DND-41 (cell line): ENCODE results near the gene HSH2D.

Source experiments
- EZH2 ChIP-seq: IDR thresholded peaks from 3 replicates; pipeline ENCODE4 v1.6.1; 2012; ENCODE audit warnings: borderline replicate concordance, low read depth, mild to moderate bottlenecking, moderate library complexity, low read length, inconsistent platforms; ENCODE audit not compliant: severe bottlenecking
- TF ChIP-seq, protein P1 (sequence below): IDR thresholded peaks from 2 replicates; pipeline ENCODE4 v1.5.1; 2012; ENCODE audit warnings: borderline replicate concordance, low read length, moderate library complexity, mild to moderate bottlenecking; ENCODE audit not compliant: poor library complexity, severe bottlenecking; ENCODE audit errors: extremely low read depth

DNA sequence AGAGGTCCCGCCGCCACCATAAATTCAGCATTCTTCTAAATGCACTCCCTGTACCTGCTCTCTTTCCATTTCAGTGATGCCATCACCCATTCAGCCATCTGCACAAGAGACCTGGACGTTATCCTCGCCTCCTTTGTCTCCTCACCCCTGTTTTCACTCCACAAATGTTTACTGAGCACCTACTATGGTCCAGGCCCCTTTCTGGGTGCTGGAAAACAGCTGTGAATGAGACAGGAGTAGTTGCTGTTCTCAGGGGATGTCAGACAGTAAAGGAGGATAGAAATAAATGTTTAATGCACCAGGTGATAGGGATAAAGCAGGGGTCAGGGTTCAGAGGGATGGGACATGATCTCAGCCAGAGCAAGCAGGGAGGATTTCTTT lies 57.5 kb downstream of the HSH2D start:
- TF ChIP-seq, protein P1, sequence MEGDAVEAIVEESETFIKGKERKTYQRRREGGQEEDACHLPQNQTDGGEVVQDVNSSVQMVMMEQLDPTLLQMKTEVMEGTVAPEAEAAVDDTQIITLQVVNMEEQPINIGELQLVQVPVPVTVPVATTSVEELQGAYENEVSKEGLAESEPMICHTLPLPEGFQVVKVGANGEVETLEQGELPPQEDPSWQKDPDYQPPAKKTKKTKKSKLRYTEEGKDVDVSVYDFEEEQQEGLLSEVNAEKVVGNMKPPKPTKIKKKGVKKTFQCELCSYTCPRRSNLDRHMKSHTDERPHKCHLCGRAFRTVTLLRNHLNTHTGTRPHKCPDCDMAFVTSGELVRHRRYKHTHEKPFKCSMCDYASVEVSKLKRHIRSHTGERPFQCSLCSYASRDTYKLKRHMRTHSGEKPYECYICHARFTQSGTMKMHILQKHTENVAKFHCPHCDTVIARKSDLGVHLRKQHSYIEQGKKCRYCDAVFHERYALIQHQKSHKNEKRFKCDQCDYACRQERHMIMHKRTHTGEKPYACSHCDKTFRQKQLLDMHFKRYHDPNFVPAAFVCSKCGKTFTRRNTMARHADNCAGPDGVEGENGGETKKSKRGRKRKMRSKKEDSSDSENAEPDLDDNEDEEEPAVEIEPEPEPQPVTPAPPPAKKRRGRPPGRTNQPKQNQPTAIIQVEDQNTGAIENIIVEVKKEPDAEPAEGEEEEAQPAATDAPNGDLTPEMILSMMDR: no peak
- TF ChIP-seq EZH2: no peak
